LNCAP (cell line): ENCODE measurements around the gene GNAQ.

Experiments
- CTCF ChIP-seq: fragments of 450-650 bp; IDR thresholded peaks from 2 replicates; pipeline ENCODE4 v1.5.1; 2017; ENCODE audit warnings: mild to moderate bottlenecking

Gene GNAQ

GRCh38 chr9:77956555-77956954 lies 75.1 kb downstream of the GNAQ start:
- no peak for TF ChIP-seq CTCF

GRCh38 chr9:77954666-77955015 lies 77.0 kb downstream of the GNAQ start:
- TF ChIP-seq CTCF: no peak

GRCh38 chr9:77954013-77954665 lies 77.5 kb downstream of the GNAQ start:
- TF ChIP-seq CTCF: no peak

- TF ChIP-seq CTCF: no peak
These were observed 78.0 kb downstream of the GNAQ start for GRCh38 chr9:77953590-77953989.

DNA sequence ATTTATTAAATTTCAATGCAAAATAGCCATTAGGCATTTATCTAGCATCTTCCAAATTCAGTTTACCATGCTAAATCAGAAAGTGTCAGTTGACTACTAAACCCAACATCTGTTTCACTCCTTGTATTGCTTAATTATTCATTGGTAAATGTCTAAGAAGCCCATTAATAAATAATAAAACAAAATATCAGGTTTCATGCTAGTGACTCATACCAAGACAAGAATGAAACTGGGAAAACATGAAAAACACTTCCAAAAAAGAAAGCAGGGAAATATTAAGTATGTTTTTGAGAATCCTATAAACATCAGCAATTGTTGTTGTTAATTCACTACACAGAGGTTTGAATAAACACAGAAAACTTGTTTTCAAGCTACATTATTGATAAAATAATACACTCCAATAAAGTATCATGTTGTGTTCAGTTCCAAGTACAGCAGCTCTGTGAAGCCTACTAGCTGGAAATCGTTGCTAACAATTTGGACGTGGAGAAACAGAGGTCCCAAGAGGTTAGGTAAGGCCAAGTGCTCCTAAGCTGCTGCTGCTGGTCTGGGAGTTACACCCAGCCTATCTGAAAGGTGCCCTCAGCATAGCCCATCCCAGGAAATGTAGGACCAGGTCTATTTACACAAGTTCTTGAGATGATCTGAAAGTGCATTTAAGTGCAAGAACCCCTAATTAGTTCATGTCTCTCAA lies 78.8 kb downstream of the GNAQ start:
- TF ChIP-seq CTCF: no peak

DNA sequence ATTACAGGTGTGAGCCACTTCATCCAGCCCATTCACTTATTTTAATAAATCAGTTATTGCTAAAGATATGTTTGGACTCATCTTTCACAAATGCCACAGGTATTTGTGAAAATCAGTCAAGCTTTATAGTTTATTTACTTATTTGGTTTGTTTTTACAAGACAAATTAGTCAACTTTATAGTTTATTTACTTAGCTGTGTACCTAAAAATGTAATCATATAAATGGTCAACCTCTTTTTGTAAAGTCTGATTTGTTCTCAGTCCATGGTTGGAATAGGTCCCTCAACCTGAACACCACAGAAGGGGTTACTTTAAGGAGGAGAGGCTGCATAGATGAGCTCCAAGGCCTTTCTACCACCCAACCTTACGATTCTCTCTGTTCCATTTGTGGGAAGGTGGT lies 80.2 kb downstream of the GNAQ start:
- TF ChIP-seq CTCF: no peak

- TF ChIP-seq CTCF: no peak
These were observed 81.7 kb downstream of the GNAQ start for GRCh38 chr9:77949751-77950436.
